OCI-LY7 (cell line): ENCODE measurements around the gene SIGLEC6.

Experiments
- CTCF ChIP-seq: fragments of 200-600 bp; sonication (generic); conservative IDR thresholded peaks from 2 replicates; pipeline ENCODE4 v1.5.1; 2014; ENCODE audit warnings: mild to moderate bottlenecking, antibody characterized with exemption, low read length, moderate library complexity, mixed read lengths
- EZH2phosphoT487 ChIP-seq: fragments of 200-600 bp; sonication (generic); IDR thresholded peaks from 2 replicates; pipeline ENCODE4 v1.6.1; 2018; ENCODE audit warnings: low read depth, borderline replicate concordance, mild to moderate bottlenecking, mixed run types, antibody characterized with exemption, low read length, moderate library complexity, mixed read lengths

GRCh38 chr19:51491586-51491985 is 39.9 kb downstream of the SIGLEC6 start:
- TF ChIP-seq CTCF: no peak
- no peak for TF ChIP-seq EZH2phosphoT487
